ENCODE measurements around the gene PLPP6. TPM values are rescaled to one million over a fixed set of nuclear protein-coding genes. Genes with fewer than 3 reads are reported as not detected.
A peak's percentile ranks its signal among the peaks of the same experiment; 100 is the strongest.
"Not testable (repeated sequence)": the region's sequence is repeated elsewhere in the genome, so short reads cannot be mapped to it uniquely, and the experiment has no call there.

Gene PLPP6
- total RNA-seq, 1 experiment from 2014 or later: 13.4 TPM

GRCh38 chr9:4656621-4657020 is 5.5 kb upstream of the PLPP6 start (continued):
- TF ChIP-seq E2F1 (CRISPR knock-in tag; IDR thresholded peaks at IDR 0.05) (no peak), JUN (CRISPR knock-in tag; IDR thresholded peaks at IDR 0.05) (no peak)

- ATAC-seq: no peak
- peaks cover 5% of the 10 kb centered on the region; the same call in 1 of the 2 replicates for H3K9me3 Mint-ChIP-seq
- TF ChIP-seq, protein P1, sequence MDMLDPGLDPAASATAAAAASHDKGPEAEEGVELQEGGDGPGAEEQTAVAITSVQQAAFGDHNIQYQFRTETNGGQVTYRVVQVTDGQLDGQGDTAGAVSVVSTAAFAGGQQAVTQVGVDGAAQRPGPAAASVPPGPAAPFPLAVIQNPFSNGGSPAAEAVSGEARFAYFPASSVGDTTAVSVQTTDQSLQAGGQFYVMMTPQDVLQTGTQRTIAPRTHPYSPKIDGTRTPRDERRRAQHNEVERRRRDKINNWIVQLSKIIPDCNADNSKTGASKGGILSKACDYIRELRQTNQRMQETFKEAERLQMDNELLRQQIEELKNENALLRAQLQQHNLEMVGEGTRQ (CRISPR knock-in tag; IDR thresholded peaks at IDR 0.05): no peak
- TF ChIP-seq TEAD4 (CRISPR knock-in tag; IDR thresholded peaks at IDR 0.05): no peak
- TF ChIP-seq IRF1 (CRISPR knock-in tag; IDR thresholded peaks at IDR 0.05): no peak
- no peak for TF ChIP-seq ESRRA (CRISPR knock-in tag; IDR thresholded peaks at IDR 0.05; ENCODE audit: borderline replicate concordance)
- H3K27me3 Mint-ChIP-seq (ENCODE audit: low read depth): no peaks in the 10 kb centered on the region
- H3K36me3 Mint-ChIP-seq: peaks cover 5% of the 10 kb centered on the region
- ChIA-PET CTCF (interaction anchor here (0.9 kb wide), 1 partner anchor 92 kb away, joined by 4 read pairs; no protein-coding TSS in a partner anchor), POLR2A (interaction anchor here (0.7 kb wide), 1 partner anchor 7 kb away, joined by 3 read pairs; no protein-coding TSS in a partner anchor)
- peaks cover 39% of the 10 kb centered on the region for H3K4me1 Mint-ChIP-seq
- no peak overlapping the region for H3K4me3 Mint-ChIP-seq
- H3K27ac Mint-ChIP-seq: peak overlapping the region; percentile 78
- no peak for DNase-seq (ENCODE audit: low spot score)
Measured at GRCh38 chr9:4657426-4658159, 4.5 kb upstream of the PLPP6 start.

DNA sequence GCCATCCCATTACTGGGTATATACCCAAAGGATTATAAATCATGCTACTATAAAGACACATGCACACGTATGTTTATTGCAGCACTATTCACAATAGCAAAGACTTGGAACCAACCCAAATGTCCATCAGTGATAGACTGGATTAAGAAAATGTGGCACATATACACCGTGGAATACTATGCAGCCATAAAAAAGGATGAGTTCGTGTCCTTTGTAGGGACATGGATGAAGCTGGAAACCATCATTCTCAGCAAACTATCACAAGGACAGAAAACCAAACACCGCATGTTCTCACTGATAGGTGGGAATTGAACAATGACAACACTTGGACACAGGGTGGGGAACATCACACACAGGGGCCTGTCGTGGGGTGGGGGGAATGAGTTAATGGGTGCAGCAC is 1.4 kb upstream of the PLPP6 start:
- peaks cover 65% of the 10 kb centered on the region for H3K4me1 Mint-ChIP-seq
- H3K27me3 Mint-ChIP-seq (ENCODE audit: low read depth); H3K4me3 Mint-ChIP-seq; H3K36me3 Mint-ChIP-seq; H3K27ac Mint-ChIP-seq; H3K9me3 Mint-ChIP-seq; CTCF ChIA-PET; ATAC-seq; DNase-seq (ENCODE audit: low spot score): not testable (repeated sequence)
- POLR2A ChIA-PET: interaction anchor here (3.4 kb wide), 1 partner anchor 19 kb away, joined by 14 read pairs; the partner anchor contains the start of gene CDC37L1

GRCh38 chr9:4661165-4661564 is 929 bp upstream of the PLPP6 start:
- Mint-ChIP-seq H3K9me3 (peaks cover 5% of the 10 kb centered on the region; the same call in 1 of the 2 replicates), H3K4me3 (peak overlapping the region; percentile 82), H3K27me3 (ENCODE audit: low read depth) (no peaks in the 10 kb centered on the region), H3K36me3 (peaks cover 5% of the 10 kb centered on the region), H3K27ac (peak overlapping the region; percentile 71; the same call in 1 of the 2 replicates), H3K4me1 (peaks cover 65% of the 10 kb centered on the region)
- no peak for ATAC-seq
- no peak for DNase-seq (ENCODE audit: low spot score)
- ChIA-PET POLR2A (interaction anchor here (3.4 kb wide), 1 partner anchor 18 kb away, joined by 14 read pairs; the partner anchor contains the start of gene CDC37L1), CTCF (interaction anchor here (1.0 to 1.8 kb wide), 3 partner anchors 18 to 170 kb away, joined by 4 to 13 read pairs (median 8); partner anchors contain the start of gene CDC37L1)
- TF ChIP-seq ATF1 (CRISPR knock-in tag; IDR thresholded peaks at IDR 0.05) (no peak), OVOL2 (CRISPR knock-in tag; IDR thresholded peaks at IDR 0.05; ENCODE audit: borderline replicate concordance) (no peak), STAT6 (CRISPR knock-in tag; conservative IDR thresholded peaks at IDR 0.05; ENCODE audit: low read depth) (no peak), ZNF671 (CRISPR knock-in tag; IDR thresholded peaks at IDR 0.05) (no peak), PREB (CRISPR knock-in tag; IDR thresholded peaks at IDR 0.05; ENCODE audit: borderline replicate concordance) (no peak), ZNF232 (CRISPR knock-in tag; IDR thresholded peaks at IDR 0.05) (no peak), ZNF416 (CRISPR knock-in tag; IDR thresholded peaks at IDR 0.05) (no peak), FOXP4 (CRISPR knock-in tag; IDR thresholded peaks at IDR 0.05) (no peak), TEAD4 (CRISPR knock-in tag; IDR thresholded peaks at IDR 0.05) (no peak), KAT7 (CRISPR knock-in tag; IDR thresholded peaks at IDR 0.05; ENCODE audit: borderline replicate concordance) (no peak), ZNF219 (CRISPR knock-in tag; IDR thresholded peaks at IDR 0.05; ENCODE audit: borderline replicate concordance) (no peak), MYBL2 (CRISPR knock-in tag; IDR thresholded peaks at IDR 0.05) (no peak)
- TF ChIP-seq, protein P2, sequence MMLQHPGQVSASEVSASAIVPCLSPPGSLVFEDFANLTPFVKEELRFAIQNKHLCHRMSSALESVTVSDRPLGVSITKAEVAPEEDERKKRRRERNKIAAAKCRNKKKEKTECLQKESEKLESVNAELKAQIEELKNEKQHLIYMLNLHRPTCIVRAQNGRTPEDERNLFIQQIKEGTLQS (CRISPR knock-in tag; conservative IDR thresholded peaks at IDR 0.05): no peak
